Endothelial cell of umbilical vein (primary cell): Measurements from ENCODE around the gene ZNF580.

Experiments
- JUN ChIP-seq: IDR thresholded peaks from 2 replicates; pipeline ENCODE4 v1.6.1; 2011; ENCODE audit warnings: borderline replicate concordance, low read depth; ENCODE audit not compliant: insufficient read length, insufficient read depth
- POLR2A ChIP-seq: IDR thresholded peaks from 2 replicates; pipeline ENCODE4 v1.6.1; 2012; ENCODE audit warnings: low read depth, mild to moderate bottlenecking, control low read depth, low read length
- POLR2AphosphoS5 ChIP-seq: IDR thresholded peaks from 2 replicates; pipeline ENCODE4 v1.6.1; 2012; ENCODE audit warnings: low read depth, mild to moderate bottlenecking, control low read depth, low read length, moderate library complexity; ENCODE audit not compliant: insufficient read depth
- TF ChIP-seq, protein P1 (sequence below): IDR thresholded peaks from 2 replicates; pipeline ENCODE4 v1.6.1; 2011; ENCODE audit not compliant: insufficient read depth, insufficient read length
- TF ChIP-seq, protein P2 (sequence below), 2 donors: IDR thresholded peaks; 1 replicate in 1 of 2; 2 replicates in 1 of 2; pipeline ENCODE4 v1.5.1; 2011; ENCODE audit warnings: low read length in 2 of 2, mild to moderate bottlenecking in 2 of 2, moderate library complexity in 2 of 2, control low read depth in 1 of 2, inconsistent platforms in 1 of 2, low read depth in 1 of 2; ENCODE audit not compliant: insufficient read depth in 1 of 2; ENCODE audit errors: extremely low read depth in 1 of 2

DNA sequence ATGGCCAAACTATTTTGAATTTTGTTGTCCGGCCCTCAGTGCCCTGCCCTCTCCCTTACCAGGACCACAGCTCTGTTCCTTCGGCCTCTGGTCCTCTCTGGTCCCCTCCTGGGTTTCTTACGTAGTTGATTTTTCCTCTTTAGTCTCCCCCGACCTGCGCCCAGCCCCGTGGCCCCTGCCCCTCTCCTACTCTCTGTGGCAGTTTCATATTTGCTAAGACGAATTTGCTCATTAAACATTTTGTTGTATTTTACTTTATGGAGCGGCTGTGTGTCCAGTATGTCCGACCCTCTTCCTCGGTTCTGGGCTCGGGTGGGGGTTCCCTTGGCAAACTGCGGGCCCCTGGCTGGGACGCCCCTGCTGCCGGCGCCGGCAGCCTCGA is 33.6 kb downstream of the ZNF580 start:
- TF ChIP-seq JUN (no peak), POLR2A (no peak), POLR2AphosphoS5 (no peak)
- TF ChIP-seq, protein P1, sequence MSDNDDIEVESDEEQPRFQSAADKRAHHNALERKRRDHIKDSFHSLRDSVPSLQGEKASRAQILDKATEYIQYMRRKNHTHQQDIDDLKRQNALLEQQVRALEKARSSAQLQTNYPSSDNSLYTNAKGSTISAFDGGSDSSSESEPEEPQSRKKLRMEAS, result no peak
- TF ChIP-seq, protein P2, sequence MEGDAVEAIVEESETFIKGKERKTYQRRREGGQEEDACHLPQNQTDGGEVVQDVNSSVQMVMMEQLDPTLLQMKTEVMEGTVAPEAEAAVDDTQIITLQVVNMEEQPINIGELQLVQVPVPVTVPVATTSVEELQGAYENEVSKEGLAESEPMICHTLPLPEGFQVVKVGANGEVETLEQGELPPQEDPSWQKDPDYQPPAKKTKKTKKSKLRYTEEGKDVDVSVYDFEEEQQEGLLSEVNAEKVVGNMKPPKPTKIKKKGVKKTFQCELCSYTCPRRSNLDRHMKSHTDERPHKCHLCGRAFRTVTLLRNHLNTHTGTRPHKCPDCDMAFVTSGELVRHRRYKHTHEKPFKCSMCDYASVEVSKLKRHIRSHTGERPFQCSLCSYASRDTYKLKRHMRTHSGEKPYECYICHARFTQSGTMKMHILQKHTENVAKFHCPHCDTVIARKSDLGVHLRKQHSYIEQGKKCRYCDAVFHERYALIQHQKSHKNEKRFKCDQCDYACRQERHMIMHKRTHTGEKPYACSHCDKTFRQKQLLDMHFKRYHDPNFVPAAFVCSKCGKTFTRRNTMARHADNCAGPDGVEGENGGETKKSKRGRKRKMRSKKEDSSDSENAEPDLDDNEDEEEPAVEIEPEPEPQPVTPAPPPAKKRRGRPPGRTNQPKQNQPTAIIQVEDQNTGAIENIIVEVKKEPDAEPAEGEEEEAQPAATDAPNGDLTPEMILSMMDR (IDR thresholded peaks at IDR 0.05; ENCODE audit: extremely low read depth in 1 of 2, insufficient read depth in 1 of 2, low read depth in 1 of 2, low read length in 2 of 2), result no peak
